HuH-7 (cell line): ENCODE results near the gene ZSWIM8.
A peak's percentile ranks its signal among the peaks of the same experiment; 100 is the strongest.
"Not testable (repeated sequence)": the region's sequence is repeated elsewhere in the genome, so short reads cannot be mapped to it uniquely, and the experiment has no call there.

Source experiments
- DNase-seq: peaks from one replicate; pipeline ENCODE4 v3.0.0; 2011; ENCODE audit warnings: low spot score

The ZSWIM8 gene

GRCh38 chr10:73774637-73775036, 10.8 kb upstream of the ZSWIM8 start:
- DNase-seq = no peak

DNA sequence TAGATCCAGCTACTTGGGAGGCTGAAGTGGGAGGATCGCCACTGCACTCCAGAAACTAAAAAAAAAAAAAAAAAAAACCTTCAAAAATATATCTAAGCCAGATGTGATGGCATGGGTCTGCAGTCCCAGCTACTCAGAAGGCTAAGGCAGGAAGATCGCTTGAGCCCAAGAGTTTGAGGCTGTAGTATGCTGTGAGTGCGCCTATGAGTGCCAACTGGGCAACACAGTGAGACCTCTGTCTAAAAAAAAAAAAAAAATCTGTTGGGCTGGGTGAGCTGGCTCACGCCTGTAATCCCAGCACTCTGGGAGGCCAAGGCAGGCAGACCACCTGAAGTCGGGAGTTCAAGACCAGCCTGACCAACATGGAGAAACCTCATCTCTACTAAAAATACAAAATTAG, 6.4 kb upstream of the ZSWIM8 start:
- DNase-seq = no peak

- DNase-seq = no peak
Observed at GRCh38 chr10:73779539-73780197, 5.7 kb upstream of the ZSWIM8 start.

DNA sequence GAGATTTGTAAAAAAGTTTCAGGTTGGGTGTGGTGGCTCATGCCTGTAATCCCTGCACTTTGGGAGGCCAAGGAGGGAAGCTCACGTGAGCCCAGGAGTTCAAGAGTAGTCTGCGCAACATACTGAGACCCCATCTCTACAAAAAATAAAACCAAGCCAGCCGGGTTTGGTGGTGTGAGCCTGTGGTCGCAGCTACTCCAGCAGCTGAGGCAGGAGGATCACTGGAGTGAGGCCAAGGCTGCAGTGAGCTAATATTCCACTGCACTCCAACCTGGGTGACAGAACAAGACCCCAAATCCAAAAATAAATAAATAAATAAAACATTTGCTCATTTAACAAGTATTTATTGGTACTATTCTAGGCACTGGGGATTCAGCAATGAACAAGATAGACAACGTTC, 5.1 kb upstream of the ZSWIM8 start:
- no peak for DNase-seq

GRCh38 chr10:73780966-73781365, 4.4 kb upstream of the ZSWIM8 start:
- no peak for DNase-seq

- peak; percentile 30 for DNase-seq
Observed at GRCh38 chr10:73781548-73781878, 3.9 kb upstream of the ZSWIM8 start.

DNA sequence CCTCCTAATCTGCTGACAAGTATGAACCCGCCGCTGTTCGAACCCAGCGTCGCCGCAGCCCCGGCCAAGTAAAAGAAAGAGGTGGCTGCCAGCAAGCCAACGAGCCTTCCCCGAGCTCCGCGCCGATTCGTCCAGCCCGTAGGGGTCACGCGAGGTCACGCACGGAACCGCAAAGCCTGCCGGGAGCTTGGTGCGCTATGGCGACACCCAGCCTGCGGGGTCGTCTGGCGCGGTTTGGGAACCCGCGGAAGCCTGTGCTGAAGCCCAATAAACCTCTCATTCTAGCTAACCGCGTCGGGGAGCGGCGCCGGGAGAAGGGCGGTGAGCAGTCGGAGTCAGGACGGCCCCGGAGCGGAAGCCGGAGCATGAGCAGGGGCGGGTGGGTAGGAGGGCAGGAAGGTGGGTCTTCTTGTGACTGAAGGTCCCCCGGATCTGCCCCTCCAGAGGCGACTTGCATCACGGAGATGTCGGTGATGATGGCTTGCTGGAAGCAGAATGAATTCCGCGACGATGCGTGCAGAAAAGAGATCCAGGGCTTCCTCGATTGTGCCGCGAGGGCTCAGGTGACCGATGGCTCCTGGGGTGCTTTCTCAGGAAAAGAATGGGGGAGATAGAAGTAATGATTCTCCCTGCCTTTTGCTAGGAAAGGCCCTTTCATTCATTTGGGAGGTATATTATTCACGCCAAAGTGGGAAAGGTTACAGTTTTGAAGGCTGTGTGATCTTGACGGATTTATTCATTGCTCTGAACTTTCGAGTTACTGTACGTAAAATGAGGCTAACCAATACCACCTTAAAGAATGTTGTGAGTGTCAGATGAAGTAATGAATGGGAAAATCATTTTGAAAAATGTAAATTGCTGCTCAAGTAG, 3.3 kb upstream of the ZSWIM8 start, which contains the start of gene CHCHD1:
Gene CHCHD1, plus strand, starts transcription at position 170 of the 870 bp plus-strand sequence. Its CDS starts 28 bp downstream, at position 198.
- DNase-seq = peak; percentile 87

DNA sequence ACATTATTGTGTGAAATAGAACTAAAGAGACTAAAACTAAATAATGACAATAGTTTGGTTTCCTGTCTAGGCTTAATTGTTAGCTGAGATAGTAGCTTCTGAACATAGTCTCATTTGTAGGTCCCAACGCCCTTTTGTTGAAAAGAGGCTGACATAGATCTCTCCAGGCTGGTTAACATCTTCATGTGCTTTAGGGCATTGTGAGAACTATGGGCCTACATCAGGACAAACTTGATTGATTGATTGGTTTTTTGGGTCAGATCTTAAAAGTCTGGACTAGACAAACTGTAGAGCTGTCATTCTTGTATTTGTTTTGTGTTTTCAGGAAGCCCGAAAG, 2.7 kb upstream of the ZSWIM8 start:
- no peak for DNase-seq

DNA sequence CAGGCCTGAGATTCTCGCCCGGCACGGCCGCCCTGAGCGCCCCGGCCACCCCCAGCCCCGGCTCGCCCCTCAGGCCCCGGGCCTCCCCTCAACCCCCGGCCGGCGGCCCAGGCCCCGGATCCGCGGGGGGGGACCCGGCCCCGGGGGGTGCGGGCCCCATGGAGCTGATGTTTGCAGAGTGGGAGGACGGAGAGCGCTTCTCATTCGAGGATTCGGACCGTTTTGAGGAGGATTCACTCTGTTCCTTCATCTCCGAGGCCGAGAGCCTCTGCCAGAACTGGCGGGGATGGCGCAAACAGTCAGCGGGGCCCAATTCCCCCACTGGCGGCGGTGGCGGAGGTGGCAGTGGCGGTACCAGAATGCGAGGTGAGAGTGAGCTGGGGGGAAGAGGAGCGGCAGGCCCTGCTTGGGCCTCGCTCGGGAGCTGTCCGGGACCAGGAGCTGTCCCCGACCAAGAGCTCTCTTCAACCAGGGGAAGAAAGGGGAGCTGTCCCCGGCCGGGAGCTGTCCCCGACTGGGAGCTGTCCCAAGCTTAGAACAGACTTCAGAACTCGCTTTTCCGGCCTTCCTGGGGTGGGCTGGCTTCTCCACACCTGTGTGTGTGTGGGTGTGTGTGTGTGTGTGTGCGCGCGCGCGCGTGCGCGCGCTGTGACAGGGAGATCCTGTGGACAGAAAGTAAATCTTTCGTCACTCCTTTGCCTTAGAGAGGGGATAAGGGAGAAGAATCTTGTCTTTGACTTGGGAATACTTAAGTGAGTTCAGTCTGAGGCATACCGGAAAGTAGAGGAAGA, 510 bp downstream of the ZSWIM8 start:
- peak; percentile 31 for DNase-seq

- DNase-seq = peak; percentile 37
Observed at GRCh38 chr10:73786512-73786885, 1.1 kb downstream of the ZSWIM8 start.

DNA sequence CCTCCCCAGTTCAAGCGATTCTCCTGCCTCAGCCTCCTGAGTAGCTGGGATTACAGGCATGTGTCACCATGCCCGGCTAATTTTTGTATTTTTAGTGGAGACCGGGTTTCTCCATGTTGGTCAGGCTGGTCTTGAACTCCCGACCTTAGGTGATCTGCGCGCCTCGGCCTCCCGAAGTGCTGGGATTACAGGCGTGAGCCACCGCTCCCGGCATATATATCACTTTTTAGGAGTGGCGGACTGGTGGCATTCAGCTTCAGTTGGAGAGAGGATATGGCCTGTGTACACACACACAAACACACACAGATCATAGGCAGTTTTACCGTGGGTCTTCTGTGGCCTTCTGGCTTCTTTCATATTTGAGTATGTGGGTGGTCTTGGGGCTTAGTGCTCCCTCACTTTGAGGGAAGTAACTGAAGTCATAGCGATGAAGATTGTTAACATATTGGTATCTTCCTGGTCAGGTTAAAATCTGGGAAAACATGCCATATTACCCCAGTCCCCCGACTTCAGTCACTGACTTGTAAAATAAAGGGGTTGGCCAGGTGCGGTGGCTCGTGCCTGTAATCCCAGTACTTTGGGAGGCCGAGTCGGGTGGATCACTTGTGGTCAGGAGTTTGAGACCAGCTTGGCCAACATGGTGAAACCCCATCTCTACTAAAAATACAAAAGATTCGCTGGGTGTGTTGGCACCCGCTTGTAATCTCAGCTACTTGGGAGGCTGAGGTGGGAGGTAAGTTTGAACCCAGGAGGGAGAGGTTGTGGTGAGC, 1.8 kb downstream of the ZSWIM8 start:
- not testable (repeated sequence) for DNase-seq

DNA sequence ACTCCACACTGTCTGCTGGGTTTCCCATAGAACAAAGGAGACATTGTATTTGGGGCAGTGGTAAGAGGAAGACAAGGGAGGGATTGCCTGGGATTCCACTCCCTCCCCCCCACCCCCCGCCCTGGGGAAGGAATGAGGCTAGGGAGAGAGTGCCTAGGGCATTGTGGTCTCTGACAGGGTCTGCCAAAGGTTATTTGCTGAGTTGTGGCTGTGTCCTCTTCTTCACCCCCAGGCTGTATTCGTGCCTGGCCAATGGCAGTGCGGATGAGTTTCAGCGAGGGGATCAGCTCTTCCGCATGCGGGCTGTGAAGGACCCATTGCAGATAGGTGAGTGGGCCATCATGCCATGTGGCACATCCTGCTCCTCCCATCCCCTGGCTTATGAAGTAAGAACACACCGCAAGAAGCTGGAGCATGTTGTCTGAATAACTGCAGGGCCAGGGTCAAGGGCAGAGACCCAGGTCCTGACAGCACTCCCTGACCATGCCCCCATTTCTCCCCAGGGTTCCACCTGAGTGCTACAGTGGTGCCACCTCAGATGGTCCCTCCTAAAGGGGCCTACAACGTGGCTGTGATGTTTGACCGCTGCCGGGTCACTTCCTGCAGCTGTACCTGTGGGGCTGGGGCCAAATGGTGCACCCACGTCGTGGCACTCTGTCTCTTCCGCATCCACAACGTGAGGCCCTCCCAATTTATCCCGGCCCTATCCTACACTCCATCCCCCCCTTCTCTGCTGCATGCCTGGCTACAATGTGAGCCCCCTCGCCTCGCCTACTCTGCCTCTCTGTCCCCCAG, 3.7 kb downstream of the ZSWIM8 start:
- DNase-seq = no peak

DNA sequence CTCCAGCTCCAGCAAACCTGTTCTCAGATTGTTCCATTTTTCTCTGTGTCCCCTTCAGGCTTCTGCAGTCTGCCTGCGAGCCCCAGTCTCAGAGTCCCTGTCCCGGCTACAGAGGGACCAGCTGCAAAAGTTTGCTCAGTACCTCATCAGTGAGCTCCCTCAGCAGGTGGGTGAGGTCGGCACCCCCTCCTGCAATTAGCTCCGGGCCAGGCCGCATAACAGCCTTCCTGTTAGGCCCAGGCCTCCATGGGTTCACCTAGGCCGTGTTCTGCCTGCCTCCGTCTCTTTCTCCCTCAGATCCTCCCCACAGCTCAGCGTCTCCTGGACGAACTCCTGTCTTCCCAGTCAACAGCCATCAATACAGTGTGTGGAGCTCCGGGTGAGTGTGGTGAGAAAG, 4.3 kb downstream of the ZSWIM8 start:
- DNase-seq = no peak

DNA sequence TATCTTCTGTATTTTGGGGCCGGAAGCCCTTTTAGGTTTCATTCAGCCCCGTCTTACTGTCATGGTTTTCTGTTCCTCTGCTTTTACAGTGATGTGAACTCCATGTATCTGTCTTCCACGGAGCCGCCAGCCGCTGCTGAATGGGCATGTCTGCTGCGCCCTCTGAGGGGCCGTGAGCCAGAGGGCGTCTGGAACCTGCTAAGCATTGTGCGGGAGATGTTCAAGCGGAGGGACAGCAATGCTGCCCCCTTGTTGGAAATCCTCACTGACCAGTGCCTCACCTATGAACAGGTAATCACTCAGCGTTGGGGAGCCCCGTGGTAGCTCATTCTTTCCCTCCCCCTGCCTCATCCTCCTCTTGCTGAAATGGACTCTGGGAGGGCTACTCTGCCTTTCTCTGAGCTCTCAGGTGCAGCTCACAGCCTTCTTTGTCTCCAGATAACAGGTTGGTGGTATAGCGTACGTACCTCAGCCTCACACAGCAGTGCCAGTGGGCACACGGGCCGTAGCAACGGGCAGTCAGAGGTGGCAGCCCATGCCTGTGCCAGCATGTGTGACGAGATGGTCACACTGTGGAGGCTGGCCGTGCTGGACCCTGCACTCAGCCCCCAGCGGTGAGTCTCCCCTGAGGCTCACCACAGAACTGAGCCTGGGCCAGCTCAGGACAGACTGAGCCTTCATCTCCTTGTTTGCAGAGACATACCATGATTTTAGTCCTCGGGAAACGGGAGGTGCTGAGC, 5.7 kb downstream of the ZSWIM8 start:
- no peak for DNase-seq

GRCh38 chr10:73791871-73792400, 6.5 kb downstream of the ZSWIM8 start:
- DNase-seq = no peak

- no peak for DNase-seq
Observed at GRCh38 chr10:73793456-73793855, 8.1 kb downstream of the ZSWIM8 start.

DNA sequence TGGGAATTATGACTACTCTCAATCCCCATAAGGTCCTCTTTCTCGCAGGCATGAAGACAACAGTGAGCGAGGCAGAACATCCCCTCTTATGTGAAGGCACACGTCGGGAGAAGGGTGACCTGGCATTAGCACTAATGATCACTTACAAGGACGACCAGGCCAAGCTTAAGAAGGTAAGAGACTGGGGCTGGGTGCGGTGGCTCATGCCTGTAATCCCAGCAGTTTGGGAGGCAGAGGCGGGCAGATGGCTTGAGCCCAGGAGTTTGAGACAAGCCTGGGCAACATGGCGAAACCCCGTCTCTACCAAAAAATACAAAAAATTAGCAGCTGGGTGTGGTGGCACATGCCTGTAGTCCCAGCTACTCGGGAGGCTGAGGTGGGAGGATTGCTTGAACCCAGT, 10.1 kb downstream of the ZSWIM8 start:
- not testable (repeated sequence) for DNase-seq

- not testable (repeated sequence) for DNase-seq
Observed at GRCh38 chr10:73796035-73796434, 10.6 kb downstream of the ZSWIM8 start.

GRCh38 chr10:73796766-73797165, 11.4 kb downstream of the ZSWIM8 start:
- no peak for DNase-seq

GRCh38 chr10:73797324-73798025, 12.1 kb downstream of the ZSWIM8 start:
- no peak for DNase-seq
